HG03095 (cell line): ENCODE measurements around the gene RAD9A.

Experiments used
- ATAC-seq: cut with Tn5 transposase; IDR thresholded peaks from one replicate; pipeline ENCODE4 v1.9.1; 2021; ENCODE audit warnings: moderate library complexity; ENCODE audit not compliant: unreplicated experiment

Gene RAD9A

GRCh38 chr11:67373648-67374570 is 17.9 kb upstream of the RAD9A start:
- no peak for ATAC-seq

- ATAC-seq: no peak
Observed at GRCh38 chr11:67374571-67375281, 17.1 kb upstream of the RAD9A start.

GRCh38 chr11:67375320-67376055 is 16.3 kb upstream of the RAD9A start:
- no peak for ATAC-seq

- ATAC-seq: no peak
Observed at GRCh38 chr11:67376063-67376820, 15.5 kb upstream of the RAD9A start.

- ATAC-seq: no peak
Observed at GRCh38 chr11:67376873-67377808, 14.6 kb upstream of the RAD9A start.

- ATAC-seq: no peak
Observed at GRCh38 chr11:67378544-67378943, 13.2 kb upstream of the RAD9A start.

GRCh38 chr11:67379061-67380058 is 12.4 kb upstream of the RAD9A start:
- no peak for ATAC-seq

- no peak for ATAC-seq
Observed at GRCh38 chr11:67381244-67381972, 10.4 kb upstream of the RAD9A start.

- ATAC-seq: no peak
Observed at GRCh38 chr11:67382276-67383136, 9.3 kb upstream of the RAD9A start.

GRCh38 chr11:67384851-67385366 is 6.9 kb upstream of the RAD9A start:
- ATAC-seq: no peak

- ATAC-seq: no peak
Observed at GRCh38 chr11:67387069-67387468, 4.7 kb upstream of the RAD9A start.

- ATAC-seq: no peak
Observed at GRCh38 chr11:67387518-67387917, 4.3 kb upstream of the RAD9A start.

- no peak for ATAC-seq
Observed at GRCh38 chr11:67389477-67389876, 2.3 kb upstream of the RAD9A start.

- no peak for ATAC-seq
Observed at GRCh38 chr11:67390947-67391303, 861 bp upstream of the RAD9A start.

GRCh38 chr11:67392183-67392715 is 463 bp downstream of the RAD9A start:
- ATAC-seq: no peak

GRCh38 chr11:67393437-67393836 is 1.7 kb downstream of the RAD9A start:
- ATAC-seq: no peak
